ENCODE data around the gene LSMEM2.
"Not testable (repeated sequence)": the region's sequence is repeated elsewhere in the genome, so short reads cannot be mapped to it uniquely, and the experiment has no call there.

Gene LSMEM2

DNA sequence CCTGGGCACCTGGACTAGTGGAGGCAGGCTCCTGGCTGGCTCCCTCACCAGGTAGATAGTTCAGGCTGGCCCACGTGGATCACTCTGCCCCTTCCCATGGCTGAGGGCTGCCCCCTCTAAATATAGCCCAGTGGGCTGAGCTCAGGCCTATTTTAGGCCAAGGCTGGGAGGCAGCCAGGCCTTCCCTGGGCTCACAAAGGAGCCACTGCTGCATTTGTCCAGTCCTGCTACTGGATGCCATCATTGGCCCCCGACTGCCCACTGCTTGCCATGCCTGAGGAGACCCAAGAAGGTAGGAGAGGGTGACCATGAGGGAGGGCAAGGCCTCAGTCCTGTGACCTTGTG is at the start of gene LSMEM2:
Gene LSMEM2 (plus strand): TSS at position 208 of the 345 bp plus-strand sequence. CDS start 27 bp downstream, at position 235.
- DNase-seq, result no peak

DNA sequence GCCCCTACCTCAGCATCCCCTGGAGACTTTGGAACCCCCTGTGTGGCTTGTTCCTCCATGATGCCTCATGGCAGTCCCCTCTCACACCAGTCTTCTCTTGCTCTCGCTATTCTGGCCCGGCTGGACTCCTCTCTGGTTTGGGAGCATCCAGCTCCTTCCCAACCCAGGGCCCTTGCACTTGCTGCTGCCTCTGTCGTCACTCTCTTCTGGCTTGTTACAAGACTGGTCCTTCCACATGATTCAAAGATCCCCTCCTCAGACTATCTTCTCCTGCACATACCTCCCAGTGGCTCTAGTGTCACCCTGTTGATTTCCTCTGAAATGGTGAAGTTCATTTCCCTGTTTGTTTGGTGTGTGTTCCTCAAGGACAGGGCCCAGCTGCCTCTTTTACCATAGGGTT is 49.4 kb upstream of the LSMEM2 start:
- DNase-seq, result no peak

DNA sequence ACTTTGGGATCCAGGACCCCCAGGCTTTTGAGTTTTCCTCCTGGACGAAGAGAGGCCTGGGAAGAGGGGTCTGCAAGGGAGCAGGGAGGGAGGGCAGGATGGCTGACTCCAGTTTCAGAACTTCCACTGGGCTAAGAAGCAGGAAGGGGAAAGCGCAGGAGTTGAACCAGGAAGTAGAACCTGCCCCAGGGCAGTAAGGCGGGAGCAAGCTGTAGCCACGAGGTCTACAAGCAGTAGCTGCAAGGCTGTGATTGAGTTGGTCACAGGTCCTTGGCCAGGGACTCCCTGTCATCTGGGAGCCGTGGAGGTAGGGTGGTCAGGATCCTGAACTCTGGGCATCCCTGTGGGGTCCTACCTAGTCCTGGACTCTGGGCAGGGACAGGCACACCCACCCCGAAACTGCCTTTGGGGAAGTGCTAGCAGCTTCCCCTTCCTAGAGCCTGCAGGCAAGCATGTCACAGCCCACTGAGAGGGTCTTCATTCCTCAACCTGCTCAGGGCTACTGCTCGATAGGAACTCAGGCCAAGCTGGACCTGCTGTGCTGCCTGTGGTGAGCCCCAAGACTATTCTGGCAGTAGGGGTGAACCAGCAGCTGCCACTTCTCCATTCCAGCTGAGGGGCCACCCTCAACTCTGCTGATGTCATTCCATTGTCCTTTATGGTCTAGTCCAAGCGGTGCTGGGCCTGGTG is 48.6 kb upstream of the LSMEM2 start:
- DNase-seq, result no peak

DNA sequence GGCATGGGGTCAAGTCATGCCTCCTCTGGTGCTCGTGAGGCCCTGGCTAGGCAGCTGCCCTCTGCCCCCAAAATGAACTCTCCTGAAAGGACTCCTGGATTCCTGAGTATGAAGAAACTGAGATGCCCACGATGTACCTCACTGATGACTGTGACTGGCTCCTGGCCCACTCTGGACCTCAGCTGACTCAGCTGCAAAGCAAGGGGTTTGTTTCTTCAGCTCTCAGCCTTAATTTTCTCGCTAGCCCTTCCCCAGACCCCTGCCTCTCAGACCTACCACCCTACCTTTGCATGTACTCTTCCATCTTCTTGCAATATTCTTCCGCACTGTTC is 48.1 kb upstream of the LSMEM2 start:
- no peak for DNase-seq

DNA sequence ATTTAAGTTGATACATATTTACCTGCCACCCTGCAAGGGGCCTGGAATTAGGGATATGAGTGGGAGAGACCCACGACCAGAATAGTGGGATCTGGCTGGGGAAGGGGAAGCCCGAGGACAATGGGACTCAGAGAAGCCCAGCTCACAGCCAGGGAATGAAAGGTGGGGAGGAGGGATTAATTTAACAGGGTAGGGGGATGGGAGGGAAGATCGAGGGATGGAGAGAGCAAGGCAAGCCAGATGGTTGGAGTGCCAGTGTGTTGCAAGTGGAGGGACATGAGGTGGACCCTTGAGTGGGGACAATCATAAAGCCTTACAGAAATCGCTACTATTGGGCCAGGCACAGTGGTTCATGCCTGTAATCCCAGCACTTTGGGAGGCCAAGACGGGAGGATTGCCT is 47.3 kb upstream of the LSMEM2 start:
- DNase-seq, result no peak

DNA sequence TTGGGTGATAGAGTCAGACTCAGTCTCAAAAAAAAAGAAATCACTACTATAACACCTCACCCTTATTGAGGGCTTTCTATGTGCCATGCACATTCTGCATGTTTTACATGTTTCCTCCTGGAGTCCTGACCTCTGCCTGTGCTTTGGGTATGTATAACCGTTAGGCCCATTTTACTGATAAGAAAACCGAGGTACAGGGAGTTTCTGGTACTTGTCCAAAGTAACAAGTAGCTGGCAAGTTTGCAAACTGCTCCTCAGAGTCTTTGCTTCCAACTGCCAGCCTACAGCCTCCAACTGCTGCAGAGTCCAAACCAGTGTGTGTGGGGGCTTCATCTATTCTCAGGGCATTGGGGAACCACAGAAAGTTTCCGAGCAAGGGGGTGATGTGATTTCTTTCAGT is 46.6 kb upstream of the LSMEM2 start:
- no peak for DNase-seq

DNA sequence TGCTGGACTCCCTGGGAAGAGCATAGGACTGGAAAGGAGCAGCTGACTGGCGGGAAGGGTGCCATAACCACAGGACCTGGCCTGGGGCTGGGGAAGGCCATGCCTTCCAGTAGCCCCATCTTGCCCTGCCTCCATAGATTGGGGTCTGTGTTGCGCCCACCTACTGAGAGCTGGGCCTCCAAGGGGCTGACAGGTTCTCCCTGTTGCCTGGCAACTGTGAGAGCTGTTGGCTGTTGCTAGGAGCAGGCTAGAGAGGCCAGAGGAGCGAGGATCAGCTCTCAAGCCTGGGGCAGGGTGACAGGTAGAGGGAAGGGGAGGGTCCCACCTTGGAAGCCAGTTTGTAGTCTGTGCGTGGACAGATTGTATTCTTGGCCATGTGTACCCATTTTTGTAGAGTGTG is 45.7 kb upstream of the LSMEM2 start:
- DNase-seq, result no peak

DNA sequence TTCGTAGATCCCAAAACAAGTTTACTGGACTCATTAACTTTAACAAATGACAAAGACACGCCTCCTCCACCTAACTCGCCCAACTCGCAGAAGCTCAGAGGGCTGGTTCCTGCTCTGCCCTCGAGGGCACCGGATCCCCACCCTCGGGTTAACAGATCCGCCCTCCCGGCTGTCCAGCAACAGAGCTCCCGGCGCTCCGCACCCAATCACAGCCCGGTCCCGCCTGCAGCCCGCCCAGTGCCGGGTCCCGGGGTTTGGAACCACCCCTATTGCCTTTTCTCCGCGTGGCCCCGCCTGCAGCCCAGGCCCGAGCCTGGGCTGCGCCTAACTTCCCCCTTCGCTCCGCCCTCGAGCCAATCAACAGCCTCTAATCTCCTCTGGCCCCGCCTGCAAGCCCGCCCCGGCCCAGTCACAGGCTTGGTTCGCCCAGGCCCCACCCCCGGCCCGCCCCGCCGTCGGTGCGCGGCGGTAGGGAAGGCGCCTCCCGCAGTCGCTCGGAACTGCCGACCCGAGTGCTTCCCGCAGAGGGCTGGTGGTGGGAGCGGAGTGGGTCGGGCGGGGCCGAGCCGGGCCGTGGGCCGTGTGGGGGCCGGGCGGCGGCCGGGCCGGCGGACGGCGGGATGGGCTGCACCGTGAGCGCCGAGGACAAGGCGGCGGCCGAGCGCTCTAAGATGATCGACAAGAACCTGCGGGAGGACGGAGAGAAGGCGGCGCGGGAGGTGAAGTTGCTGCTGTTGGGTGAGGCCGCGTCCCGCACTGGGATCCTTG is 43.0 kb upstream of the LSMEM2 start, which contains the start of gene GNAI2:
Gene GNAI2 (plus strand): TSS at position 489 of the 768 bp plus-strand sequence. CDS start 132 bp downstream, at position 621.
- DNase-seq, result peak; percentile 93

DNA sequence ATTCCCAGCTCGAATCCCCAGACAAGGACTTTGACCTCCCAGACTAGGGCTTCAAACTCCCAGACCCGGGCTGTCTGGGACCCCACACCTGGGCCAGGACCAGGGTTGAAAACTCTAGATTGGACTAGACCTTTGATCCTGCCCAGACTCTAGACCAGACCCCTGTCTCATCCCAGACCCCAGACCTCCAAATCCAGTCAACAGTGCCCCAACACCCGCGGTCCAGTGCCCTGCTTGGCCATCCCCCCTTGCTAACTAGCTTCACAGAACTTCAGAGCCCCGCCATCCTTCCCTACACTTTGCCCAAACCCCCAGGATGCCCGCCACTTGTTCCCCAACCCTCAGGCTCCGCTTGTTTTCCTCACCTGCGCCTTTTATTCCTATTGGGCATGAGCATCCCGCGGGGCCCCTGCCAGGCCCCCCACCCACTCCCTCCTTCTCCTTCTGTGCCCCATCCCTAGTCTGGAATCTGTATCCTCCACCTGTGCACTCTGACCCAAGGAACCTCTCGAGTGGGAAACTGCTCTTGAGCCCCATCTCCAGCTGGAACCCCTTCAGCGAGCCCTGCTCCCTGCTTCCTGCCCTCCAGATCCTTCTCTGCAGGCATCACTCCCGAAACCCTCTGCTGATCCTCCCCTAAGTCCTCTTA is 42.3 kb upstream of the LSMEM2 start:
- DNase-seq, result no peak

DNA sequence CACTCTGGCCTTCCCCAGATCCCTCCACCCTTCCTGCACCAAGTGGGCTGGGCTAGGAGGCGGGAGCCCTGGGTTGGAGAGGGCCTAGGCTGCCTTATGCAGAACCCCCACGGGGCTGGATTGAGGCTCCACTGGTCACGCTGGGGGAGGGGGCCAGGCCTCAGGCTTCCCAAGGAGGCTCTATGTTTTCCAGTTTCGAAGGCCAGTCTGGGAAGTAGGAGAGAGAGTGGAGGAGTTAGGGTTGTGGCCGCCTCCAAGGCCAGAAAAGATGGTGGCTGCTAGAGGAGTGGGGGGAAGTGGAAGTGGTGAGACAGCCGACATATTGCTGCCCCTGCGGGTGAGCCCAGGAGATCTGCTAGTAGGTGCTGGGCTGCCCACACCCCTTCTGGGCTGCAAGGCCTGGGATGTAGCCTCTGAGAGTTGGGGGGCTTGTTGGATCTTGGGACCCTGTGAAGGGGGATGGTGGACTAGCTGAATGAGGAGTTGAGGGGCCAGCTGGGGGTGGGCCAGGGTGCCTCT is 41.7 kb upstream of the LSMEM2 start:
- DNase-seq, result no peak

DNA sequence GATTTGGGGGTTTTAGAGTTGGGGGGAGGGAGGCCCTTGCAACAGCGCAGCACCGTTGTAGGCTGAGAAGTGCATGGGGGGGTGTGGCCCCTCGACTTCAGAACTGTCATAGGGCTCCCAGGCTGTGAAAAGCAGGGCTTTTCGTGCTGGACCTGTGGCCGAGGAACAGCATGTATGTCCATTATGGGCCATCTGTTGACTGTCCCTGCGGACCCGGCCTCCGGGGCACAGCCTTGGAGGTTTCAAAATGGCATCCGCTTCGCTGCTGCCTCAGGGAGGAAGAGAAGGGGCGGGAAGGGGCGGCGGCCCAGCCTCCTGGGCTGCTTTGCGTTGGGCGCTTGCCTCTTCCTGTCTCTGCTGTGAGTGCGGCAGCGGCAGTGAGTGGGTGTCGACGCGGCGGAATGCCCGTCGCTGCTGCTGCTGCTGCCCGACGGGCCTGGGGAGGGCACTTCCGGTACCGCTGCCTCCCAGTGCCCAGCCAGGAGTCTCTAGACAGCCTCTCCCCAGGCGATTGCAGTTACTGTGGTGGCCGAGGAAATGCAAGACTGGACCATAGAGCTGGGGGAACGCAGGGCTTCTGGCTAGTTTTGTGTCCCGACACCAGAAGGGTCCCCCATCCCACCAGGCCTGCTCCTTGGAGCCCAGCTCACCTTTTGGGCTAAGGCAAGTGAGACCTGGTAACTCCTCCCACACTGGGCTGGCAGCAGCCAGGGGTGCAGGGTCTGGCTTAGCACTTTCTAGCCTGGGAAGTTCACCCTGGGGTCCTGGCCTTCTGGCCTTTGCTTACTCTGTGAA is 40.9 kb upstream of the LSMEM2 start:
- no peak for DNase-seq

DNA sequence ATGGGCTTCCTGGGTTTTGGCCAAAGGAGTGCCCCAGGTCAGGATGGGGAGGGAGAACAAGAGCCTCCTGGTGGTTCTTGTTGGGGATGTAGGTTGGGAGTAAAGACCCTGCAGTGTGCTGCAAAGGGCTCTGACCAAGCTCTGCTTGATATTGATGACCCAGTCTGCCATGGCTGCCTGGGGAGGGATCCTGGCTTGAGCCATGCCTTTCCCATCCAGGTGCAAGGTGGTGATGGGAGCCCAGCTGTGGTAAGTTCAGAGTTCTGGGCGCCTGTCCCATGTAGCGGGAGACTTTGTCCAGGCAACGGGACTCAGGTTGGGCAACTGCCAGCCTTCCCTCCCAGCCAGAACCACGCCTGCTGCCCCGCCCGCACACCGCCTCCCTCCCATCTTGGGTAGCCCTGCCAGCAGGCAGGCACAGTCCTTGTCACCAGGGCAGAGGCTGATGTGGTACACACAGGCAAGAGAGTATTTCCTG is 40.3 kb upstream of the LSMEM2 start:
- DNase-seq, result no peak

DNA sequence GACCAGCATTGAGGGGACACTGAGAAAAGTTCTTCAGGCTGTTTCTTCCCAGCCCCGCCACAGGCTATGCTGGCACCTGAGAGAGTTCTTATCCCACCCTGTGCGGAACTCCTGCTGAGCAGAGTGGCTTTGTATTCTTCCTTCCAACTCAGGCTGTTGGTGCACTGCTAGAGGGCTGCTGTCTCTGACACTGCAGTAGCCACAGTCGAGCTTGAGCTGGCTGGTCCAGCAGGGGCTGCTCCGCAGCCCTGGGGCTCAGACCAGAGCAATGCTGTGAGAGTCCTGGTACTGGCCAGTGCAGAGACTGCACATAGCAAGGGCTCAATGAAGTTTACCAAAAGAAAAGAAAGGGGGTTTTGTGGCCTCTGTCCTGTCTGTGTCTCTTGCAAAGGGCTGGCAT is 39.2 kb upstream of the LSMEM2 start:
- no peak for DNase-seq

DNA sequence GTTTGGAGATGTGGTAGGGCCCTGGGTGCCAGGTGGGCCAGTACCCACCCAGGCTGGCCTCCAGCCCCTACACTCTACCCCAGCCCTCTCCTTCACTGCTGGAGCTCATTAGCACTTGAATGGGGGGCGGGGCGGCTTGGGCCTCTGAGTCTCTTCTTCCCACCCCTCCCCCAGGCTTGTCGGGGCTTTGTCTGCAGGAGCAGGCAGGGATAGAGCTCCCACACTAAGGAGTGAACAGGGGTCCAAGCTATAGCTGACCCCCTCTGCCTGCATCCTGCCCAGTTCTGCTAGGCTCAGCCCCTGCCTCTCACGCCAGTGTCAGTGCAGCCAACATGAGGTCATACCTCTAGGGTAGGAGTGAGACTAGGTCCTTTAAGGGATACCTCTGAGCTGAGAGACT is 37.7 kb upstream of the LSMEM2 start:
- no peak for DNase-seq

DNA sequence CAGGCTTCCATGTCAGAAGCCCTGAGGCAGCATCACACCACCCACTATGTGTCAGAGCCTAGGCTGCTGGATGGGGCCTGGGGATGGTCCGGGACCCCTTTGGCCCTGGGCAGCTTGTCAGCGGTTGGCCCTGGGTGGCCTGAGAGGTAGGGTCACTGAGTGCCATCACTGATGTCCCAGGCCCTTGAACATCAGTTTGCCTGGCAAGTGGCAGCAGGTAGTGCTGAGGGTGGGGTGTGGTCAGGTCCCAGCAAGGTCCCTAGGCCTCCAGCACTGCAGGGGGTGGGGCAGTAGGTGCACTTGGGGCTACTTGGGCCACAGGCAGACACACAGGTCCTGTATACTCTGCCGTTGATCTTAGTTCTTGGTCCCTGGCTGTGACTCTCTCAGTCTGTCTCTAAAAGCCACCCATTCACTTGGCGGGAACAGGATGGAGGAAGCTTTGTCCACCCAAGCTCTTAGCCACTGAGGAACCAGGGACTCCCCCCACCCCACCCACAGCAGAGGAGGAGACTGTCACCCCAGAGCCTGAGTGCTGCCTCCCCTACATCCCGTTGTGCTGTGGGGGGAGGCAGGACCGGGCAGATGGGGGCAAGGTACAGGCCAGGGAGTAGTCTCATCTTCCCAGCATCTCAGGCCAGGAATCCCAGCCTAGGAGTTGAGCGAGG is 37.0 kb upstream of the LSMEM2 start:
- no peak for DNase-seq

DNA sequence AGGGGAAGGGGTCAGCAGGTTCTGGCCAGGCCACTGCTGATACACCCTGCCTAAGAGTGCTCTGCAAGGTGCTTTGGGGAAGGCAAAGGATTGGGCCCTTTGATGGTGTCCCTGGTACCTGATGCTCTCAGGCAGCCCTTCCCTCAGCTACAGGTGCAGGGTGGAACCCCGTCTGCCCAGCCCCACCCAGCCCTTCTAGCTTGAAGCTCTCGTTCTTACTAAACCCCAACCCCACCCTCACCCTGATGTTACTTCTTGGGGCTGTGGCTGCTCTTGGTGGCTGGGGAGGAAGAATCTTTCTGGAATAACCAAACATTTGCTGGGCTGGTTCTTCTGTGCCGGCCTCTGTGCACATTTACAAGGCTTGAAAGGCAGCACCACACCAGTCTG is 36.5 kb upstream of the LSMEM2 start:
- no peak for DNase-seq

DNA sequence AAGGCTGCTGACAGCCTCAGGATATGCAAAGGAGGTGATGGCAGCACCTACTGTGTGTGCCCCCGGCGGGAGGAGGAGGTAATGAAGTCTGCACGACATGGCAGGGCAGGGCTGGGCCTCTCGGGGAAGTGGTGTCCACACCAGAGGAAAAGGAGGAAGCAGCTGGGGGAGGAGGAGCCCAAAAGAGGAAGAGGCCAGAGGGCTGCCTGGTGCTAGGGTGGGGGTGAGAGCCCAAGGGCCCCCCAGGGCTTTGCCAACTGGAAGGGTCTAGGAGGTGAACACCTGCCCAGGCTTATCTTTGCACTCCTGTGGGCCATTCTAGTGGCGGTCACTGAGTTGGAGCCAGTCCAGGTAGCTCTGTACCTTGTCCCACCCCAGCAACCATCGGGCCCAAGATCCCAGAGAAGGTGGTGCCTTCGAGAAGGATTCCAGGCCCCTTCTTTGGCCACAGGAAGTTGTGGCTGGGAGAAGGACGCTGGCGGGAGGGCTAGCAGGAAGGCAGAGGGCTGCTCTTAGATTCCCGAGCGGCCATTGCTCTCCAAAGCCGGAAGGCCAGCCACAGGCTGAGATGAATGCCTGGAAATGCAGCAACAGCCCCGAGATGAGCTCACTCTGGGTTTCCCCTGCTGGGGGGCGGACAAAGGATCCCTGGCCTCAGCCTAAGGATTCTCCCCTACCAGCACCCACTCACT is 35.9 kb upstream of the LSMEM2 start:
- DNase-seq, result no peak

DNA sequence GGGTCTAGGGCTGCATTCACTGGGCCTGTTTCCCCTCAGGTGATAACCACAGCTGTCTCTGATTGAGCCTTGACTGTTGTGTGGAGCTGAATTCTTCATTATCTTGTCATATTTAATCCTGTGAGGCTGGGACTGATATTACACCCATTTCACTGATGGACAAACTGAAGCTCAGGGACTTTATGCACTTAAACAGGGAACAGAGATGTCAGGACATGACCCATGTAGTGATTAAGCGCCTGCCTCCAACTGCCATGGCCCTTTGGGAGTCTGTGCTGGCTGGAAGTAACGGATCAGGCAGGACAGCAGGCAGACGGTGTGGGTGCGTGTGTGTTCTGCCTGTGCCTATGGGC is 35.4 kb upstream of the LSMEM2 start:
- no peak for DNase-seq

DNA sequence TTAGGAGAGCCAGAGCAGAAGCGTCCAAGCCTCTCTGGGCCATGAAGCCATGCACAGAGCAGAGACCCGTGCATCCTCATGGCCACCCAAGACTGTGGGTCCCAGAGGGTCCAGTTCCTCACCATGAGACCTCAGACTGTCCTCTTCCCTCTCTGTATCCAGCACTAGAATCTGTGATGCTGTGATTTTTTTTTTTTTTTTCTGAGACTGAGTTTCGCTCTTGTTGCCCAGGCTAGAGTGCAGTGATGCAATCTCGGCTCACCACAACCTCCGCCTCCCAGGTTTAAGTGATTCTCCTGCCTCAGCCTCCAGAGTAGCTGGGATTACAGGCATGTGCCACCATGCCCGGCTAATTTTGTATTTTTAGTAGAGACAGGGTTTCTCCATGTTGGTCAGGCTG is 34.1 kb upstream of the LSMEM2 start:
- not testable (repeated sequence) for DNase-seq

DNA sequence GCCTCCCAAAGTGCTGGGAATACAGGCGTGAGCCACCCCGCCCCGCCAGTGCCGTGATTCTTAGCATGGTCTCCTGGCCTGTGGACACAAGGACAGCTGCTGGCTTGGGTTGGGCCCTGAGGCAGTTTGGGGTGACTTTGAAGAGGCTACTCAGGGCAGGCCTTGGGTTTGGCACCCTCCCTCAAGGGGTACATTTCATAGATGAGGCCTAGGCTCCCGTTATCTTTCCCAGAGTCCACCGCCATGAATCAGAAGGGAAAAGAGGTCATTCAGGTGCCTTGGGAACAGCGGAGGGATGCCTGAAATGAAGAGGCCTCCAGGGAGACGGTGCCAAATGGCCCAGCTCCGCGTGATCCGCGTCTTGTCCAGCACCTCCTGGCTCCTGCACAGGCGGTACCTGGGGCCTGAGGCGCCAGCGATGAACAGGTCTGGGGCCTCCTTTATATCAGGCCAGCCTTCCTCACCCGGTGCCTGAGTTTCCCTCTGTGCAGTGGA is 33.6 kb upstream of the LSMEM2 start:
- DNase-seq, result peak; percentile 25

DNA sequence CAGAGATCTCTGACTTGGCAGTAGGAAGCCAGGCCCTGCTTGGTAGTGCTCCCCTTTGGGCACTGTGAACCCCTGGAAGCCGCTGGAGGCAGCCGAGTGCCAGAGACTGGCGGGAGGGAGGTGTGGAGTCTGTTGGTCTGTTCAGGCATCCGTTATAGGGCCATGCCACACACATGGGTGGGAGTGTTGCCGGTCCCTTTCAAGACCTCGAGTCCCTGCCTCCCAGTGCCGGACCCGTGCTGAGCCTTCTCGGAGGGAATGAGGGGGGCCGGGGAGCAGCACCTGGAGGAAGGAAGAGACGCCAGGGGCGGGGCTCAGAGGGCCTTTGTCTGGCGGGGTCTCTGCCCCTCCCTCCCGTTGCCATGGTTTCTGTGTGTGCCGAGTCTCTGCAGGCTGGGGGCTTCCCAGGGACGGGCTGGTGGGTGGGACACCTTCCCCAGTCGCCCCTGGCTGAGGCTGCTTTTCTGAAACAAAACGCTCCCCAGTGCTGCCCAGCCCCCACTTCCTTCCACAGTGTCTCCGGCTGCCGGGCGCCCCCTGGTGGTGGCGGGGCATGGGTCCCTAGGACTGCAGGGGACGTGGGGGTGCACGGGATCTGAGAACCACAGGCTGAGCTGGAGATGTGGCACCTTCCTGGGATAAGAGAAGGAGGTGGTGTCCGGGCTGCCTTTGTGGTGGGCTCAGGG is 32.9 kb upstream of the LSMEM2 start:
- DNase-seq, result peak; percentile 77
